HG03565 (cell line): ENCODE data around the gene CPPED1.

Experiments used
- ATAC-seq: cut with Tn5 transposase; IDR thresholded peaks from one replicate; pipeline ENCODE4 v1.9.1; 2021; ENCODE audit warnings: mild to moderate bottlenecking, moderate library complexity; ENCODE audit not compliant: unreplicated experiment

The CPPED1 gene

DNA sequence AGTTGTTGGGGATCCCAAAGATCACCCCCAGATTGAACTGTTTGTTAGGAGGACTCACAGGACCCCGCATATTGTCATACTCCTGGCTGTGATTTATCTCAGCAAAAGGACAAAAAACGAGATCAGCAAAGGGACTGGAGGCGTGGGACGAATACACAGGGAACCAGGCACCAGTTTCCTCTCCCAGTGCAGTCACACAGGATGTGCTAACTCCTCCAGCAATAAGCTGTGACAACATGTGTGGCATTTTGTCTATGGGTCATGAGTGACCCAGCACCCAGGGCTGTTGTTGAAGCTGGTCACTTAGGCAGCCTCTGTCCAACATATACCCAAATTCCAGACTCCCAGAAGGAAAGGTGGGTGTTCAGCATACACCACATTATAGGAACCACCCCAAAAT is 60.9 kb downstream of the CPPED1 start:
- ATAC-seq: no peak

DNA sequence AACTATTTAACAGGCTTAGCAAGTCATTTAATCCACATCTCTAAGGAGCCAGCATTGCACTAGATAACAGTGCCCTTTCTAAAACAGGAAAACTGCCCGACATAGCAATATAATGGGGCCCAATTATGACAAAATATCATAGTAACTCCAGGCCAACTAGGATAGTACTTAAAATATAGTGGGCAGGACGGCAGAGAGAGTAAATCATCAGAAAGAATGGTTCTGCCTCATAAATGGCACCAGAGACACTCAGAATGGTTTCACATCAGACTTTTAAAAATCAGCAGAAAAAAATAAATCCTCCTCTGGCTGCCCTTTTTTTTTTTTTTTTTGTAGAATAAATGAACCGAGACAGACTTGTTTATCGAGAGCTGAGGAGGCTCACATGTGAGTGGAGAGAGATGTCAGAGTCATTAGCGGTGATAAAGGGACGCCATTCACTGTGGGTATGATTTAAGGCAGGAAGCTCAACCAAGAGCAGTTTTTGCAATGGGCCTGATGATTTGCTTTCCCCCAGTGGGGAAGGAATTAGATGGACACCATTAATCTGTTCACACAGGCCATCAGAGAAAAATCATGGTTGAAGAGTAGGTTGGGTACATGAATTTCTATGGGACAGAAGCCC is 62.6 kb downstream of the CPPED1 start:
- ATAC-seq: no peak

DNA sequence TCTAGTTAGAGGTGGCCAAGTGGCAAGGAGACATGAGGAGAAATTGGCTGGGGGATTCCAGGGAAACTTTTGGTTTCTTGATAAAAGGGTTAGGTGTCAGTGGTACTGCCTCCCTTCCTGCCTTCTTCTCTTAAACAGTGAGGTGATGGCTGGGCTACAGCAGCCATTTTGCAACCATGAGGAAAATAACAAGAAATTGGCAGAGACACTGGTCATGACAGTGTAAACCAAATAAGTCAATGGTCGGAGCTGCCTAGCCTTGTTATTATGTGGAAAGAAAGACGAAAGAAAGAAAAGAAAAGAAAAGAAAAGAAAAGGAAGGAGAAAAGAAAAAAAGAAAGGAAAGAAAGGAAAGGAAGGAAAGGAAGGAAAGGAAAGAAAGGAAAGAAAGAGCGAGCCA is 63.9 kb downstream of the CPPED1 start:
- ATAC-seq: no peak

DNA sequence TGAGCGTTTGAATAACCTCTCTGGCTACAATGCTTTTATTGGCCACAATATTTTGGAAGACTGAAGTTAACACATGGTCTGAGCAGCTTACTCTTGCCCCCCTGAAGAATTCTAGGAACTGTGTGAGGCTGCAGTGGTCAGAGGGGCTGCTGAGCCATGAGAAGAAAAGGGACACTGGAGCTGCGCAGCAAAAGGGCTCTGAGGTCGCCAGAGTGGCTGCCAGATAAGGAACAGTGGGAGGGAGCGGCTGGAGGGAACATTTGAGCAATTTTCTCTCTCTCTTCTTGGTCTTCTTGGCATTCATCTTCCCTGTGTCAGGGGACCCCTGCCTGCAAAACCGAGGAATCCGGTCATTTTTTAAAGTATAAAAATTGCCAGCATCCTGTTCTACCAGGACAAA is 66.1 kb downstream of the CPPED1 start:
- no peak for ATAC-seq

DNA sequence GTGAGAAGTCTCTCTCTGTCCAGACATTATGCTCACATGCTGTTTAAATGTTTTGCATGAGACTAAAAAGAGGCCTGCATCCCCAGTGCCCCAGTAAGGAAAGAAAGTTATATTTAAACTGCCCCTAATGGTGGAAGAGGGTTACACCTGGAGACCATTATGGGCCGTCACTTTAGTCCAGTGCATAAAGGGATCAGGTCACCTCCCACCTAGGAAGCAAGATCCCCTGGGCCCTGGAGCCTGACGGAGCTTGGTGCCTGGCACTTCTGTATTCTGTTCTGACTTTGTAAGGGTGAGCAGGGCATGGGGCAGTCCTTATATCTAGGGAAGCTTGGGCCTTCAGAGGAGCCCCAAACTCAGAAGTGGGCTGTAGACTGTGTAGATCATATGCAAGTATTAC is 67.9 kb downstream of the CPPED1 start:
- ATAC-seq: no peak

DNA sequence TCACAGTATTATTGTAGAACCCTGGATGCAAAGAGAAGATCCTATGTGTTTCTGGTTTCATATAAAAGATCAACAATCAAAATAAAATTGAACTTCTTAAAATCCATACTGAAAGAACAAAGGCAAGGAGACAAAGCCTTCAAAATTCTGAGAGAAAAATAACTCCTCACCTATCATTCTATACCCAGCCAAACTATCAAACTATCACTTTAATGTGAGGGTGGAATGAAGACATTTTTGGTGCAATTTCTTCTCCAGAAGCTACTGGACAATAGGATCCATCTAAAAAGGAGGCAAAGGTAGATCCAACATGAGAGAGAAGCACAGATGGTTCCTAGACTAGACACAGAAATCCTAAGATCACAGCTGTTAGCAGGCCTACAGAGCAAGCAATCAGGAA is 71.1 kb downstream of the CPPED1 start:
- no peak for ATAC-seq

DNA sequence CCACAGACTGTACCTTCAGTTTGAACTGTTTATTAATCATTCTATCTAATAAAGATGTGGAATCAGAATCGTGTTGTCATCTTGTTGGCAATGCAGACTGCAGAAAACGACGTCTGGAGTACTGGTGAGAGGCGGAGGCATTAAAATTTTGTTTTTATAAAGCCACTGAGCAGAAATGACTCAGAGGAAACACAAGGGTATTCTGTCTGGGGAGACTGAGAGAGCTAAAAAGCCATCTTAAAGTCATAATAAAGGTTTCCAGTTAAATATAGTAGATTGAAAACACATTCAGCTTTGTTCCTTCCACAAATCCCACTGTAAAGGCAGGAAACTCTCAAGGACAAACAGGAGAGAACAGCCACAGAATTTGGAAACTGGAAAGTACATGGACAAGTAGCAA is 74.2 kb downstream of the CPPED1 start:
- no peak for ATAC-seq

DNA sequence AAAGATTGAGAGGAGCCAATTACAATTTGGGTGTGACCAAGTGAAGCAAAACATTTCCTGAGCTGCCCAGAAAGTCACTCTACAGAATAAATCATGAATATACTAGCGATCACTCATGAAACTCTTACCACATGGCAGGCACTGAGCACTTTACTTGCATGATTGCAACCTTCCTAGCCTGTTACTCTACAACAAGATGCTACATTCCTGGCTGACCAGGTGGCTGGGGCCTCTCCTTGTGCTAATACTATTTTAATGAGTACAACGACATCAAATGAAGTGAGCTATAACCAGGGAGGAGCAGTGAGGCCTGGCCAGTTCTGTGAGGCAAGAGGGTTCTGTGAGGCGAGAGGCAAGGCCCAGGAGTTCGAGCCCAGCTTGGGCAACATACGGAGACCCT is 75.2 kb downstream of the CPPED1 start:
- ATAC-seq: no peak

DNA sequence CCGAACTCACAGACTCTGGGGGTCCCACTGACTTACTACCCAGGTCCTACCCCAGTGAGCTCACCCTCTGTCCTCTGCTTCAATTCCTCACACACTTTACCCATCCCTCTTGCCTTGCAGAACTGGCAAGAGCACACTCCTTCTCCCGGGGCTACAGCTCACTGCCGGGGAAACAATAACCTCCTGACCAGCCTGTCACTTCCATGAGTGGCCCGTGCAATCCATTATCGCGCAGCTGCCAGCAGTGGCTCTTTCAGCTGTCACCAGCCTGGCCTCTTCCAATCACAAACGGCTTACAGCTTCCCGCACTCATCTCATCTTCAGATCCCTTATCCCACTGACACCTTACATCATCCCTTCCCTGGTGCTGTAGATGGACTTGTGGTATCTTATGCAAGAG is 79.5 kb downstream of the CPPED1 start:
- ATAC-seq: no peak

DNA sequence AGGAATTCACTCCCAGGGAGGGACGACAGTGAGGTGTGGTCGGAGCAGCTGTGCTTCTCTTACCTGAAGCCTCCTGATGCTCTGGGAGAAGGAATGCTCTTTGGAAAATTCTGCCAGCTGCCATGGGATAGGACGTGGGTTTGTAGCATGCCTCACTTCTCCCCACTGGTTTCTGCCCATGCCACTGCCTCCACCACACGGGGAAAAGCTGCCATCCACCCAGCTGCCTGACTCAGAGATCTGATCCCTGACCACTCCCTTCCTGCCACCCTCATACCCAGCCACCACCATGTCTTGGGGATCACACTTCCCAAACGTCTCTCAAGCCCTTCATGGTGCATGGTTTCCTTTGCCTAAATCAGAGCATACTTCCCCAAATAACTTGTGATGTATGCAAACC is 80.0 kb downstream of the CPPED1 start:
- ATAC-seq: no peak

DNA sequence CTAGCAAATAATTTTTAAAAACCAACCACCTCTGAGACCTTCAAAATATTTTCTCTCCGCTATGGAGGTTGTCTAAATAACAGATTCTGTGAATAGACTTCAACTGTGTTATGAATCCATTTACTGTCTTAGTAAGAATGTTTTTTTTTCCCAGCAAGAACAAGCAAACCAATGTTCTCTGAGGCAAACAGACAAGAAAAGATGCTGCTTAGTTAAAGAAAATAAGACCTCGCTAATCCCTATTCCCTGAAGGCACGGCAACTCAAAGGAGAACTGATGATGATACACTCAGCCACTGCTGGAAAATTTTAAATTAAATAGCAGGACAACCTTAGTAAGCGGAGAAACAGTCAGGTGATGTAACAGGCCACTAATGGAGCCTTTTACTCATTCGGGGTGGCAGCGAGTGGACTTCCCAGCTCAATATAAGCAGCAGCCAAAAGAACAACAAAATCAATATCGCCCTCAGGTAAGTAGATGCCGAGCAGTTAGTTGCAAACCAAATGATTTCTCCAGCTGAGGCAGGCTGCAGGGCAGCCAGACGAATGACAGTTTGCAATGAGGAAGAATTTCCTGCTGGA is 81.8 kb downstream of the CPPED1 start:
- no peak for ATAC-seq

DNA sequence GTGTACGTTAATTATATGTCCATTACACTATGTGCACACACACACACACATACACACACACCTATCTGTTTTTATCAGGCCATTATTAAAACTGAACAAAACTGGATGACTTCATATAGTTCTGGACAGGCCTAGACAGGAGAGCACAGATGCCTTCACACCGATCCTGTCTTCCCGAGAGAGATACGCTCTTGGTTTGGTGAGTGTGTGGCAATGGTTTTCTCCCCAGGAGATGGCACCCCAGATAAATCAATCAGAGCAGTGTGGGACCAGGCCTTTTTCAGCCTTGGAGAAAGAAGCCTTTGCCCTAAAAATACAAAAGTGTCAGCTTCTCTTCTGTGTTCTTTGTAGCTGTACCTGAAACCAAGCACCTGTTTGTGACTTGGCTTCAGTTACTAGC is 83.7 kb downstream of the CPPED1 start:
- ATAC-seq: no peak

DNA sequence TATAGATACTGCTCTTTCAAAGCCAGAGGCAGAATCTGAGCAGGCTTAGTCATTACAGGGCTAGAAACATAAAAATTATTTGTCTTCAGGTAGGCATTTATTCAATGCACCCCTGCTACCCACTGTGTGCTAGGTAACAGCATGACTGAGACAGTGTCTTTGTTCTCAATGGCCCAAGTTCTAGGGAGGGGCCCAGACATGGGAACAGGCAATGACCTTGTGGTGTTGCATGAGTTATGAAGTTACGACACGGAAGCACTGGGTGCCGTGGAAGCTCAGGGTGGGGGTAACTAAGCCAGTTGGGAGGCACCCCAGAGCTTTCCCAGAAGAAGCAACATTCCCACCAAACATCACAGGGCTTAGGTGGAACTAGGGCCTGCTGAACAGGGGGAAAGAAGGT is 87.0 kb downstream of the CPPED1 start:
- ATAC-seq: no peak

DNA sequence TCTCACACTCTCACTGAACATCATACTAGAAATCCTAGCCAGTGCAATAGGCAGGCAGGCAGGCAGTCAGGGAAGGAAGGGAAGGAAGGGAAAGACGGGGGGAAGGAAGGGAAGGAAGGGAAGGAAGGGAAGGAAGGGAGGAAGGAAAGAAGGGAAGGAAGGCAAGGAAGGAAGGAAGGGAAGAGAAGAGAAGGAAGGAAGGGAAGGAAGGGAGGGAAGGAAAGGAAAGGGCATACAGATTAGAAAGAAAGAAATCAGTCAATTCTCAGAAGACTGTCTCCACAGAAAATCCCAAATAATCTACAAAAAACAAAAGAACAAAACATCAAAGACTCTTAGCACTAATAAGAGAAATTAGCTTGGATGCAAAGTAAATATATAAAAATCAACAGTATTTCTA is 93.9 kb downstream of the CPPED1 start:
- ATAC-seq: no peak

DNA sequence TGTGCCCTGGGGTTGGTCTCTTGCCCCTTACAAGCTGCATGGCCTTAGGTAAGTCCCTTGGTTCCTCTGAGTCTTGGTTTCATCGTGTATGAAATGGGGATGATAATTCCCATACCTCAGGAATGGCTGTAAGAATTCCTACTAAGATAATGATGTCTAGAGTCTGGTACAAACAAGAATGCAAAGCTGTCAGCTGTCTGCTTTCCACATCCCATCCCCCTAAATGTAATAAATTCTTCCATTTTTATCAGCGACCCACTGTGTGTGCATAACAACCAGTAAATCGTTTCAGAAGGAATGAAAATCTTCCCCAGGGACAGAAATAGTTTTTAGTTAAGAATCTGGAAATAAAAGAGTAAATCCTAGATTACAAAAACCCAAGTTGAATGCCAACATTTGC is 95.4 kb downstream of the CPPED1 start:
- ATAC-seq: no peak

DNA sequence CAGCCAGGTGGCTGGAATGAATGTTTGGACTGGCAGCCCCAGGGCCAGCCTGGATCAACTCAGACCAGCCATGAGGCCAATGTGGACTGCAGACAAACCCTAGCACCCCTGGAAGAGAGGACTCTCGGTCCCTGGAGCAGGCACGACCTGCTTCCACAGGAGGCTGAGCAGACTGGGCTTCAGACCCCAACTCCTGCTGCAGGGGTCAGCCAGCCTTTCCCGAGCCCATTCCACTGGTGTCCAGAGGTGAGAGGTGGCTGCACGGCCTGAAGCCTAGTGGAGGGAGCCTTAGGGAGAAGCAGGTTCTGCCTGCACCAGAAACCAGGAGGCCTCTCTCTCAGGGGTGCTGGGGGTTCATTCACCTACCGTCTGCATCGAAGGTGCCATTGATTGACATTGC is 97.1 kb downstream of the CPPED1 start:
- no peak for ATAC-seq

DNA sequence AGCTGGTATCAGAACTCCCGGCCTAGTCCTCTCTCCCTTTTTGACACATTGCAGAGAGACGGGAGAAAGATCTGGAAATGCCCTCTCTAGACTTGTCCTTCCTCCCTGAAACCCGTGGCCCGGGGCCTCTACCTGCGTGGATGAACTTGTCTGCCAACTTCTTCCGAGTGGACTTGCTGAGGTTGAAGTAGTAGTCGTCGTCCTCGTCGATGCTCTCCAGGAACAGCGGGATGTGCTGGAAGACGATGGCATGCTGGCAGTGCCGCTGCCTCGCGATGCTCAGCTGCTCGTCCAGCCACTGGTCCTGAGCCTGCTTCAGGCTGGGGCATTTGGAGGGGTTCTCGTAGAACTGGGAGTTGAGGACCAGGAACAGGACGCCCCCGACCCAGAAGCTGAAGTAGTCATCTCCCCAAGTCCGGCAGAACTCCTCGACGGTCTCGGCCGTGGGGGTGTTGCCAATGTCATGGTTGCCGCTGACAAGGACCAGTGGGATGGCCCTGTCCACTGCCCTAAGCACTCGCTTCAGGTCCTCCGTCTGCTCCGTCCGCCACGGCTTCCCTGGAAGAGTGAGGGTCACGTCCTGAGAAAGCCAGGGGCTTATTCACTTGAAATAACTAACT is 99.1 kb downstream of the CPPED1 start:
- ATAC-seq: no peak

DNA sequence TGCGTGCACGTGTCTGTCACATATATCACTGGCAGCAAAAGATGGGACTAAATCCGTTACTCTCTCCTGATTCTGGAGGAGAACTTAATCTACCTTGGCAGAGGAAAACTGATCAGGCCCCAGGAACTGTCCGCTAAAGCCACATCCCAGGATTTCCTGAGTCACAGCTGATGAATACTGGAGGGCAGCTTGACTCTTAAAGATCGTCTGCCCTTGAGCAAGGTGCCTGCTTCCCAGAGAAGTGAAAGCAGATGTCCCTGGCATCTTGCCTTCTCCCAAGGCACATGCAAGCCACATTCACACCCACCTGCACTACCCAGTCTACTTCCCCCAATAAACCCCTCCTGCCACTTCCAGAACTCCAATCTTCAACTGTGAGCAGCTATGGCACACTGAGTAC is 99.8 kb downstream of the CPPED1 start:
- ATAC-seq: no peak

DNA sequence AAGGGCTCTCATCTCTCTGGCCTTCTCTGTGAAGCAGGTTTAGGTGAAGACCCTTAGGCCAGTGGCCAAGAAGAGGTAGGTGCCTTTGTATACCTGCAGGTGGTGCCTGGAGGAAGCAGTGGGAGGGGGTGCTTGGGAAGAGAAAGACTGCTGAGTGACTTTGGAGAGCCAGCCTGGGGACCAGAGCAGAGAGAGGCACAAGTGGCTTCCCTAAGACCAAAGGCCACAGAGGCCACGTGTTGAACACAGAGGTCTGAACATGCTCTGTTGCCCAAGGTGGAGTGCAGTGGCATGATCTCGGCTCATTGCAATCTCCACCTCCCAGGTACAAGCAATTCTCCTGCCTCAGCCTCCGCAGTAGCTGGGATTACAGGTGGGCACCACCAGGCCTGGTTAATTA is 103.5 kb downstream of the CPPED1 start:
- no peak for ATAC-seq

DNA sequence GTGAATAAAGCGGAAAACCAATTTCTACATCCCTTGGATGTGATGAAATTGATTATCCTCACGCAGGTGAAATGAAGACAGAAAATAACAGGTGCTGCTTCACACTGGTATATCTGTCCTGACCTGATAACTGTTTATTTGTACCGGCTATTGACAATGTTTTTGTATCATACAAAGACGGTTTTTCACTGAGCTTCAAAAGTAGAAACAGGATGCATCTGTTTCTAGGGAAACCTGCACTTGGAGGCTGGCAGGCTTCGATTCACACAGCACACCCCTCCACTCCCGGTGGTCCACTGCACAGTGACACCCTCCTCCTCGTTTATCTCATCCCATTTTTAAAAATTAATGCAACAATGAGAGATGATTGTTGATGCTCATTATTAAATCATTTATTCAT is 104.5 kb downstream of the CPPED1 start:
- ATAC-seq: no peak

DNA sequence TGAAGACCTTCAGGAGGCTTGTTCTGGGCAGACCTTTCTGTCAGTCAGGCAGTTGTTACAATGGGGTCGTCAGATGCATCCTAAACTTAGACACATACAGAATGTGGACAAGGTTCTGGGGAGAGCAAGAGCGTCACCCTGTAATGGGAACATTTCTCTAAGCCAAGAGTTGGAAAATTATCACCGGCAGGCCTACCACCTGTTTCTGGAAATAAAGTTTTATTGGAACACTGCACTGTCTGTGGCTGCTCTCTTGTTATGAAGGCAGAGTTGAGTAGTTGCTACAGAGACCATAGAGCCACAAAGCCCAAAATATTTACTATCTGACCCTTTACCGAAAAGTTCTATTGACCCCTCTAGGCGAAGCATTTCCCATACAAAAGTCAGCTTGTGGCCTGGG is 106.2 kb downstream of the CPPED1 start:
- ATAC-seq: no peak

DNA sequence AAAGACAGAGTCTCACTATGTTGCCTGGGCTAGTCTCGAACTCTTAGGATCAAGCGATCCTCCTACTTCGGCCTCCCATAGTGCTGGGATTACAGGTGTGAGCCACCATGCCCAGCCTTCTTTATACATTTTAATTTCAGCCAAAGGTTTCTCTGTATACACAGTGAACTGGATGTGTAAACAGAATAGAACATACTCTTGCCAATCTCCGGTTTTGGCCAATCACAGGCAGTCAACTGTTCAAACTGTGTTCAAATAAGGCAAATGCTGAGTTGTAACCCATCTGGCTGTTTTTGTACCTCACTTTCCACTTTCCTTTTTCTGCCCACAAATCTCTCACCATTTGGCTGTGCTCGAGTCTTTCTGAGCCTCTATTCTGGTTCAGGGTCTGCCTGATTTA is 108.2 kb downstream of the CPPED1 start:
- ATAC-seq: no peak

DNA sequence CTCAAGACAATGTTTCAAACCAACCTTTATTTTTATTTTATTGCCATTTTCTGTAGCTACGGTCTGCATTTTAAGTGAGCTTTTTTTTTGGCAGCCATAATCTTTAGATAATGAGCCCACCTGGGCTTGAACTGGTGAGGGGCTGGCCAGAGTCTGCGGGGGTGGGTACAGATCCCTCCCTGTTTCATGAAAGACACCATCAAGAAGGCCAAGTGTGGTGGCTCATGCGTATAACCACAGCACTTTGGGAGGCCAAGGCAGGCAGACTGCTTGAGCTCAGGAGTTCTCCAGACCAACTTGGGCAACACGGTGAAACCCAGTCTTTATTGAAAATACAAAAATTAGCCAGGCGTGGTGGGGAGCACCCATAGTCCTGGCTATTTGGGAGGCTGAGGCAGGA is 113.7 kb downstream of the CPPED1 start:
- ATAC-seq: no peak
